DOHH2 (cell line): ENCODE measurements around the gene LGR5.

Experiments used
- H3F3A ChIP-seq: fragments of 200-600 bp; sonication (generic), shearing (Covaris generic); 2 replicates; pipeline ENCODE4 v1.6.0; 2016; ENCODE audit warnings: antibody characterized with exemption, mild to moderate bottlenecking; ENCODE audit not compliant: control insufficient read depth, insufficient read depth
- H3K27ac ChIP-seq: fragments of 200-600 bp; sonication (generic); 2 replicates; pipeline ENCODE4 v1.5.1; 2014; ENCODE audit warnings: low read depth, mild to moderate bottlenecking, low read length, moderate library complexity
- H3K27me3 ChIP-seq: fragments of 200-600 bp; sonication (generic); 2 replicates; pipeline ENCODE4 v1.6.1; 2014; ENCODE audit warnings: mild to moderate bottlenecking, low read length, mixed read lengths; ENCODE audit not compliant: control insufficient read depth
- H3K36me3 ChIP-seq: fragments of 200-600 bp; sonication (generic); 2 replicates; pipeline ENCODE4 v1.6.1; 2014; ENCODE audit warnings: mild to moderate bottlenecking, low read length, moderate library complexity, mixed read lengths; ENCODE audit not compliant: control insufficient read depth
- H3K4me1 ChIP-seq: fragments of 200-600 bp; sonication (generic); 2 replicates; pipeline ENCODE4 v1.6.1; 2014; ENCODE audit warnings: mild to moderate bottlenecking, low read length, mixed read lengths; ENCODE audit not compliant: control insufficient read depth
- H3K4me2 ChIP-seq: fragments of 200-600 bp; sonication (generic); 2 replicates; pipeline ENCODE4 v1.6.0; 2014; ENCODE audit warnings: mild to moderate bottlenecking, low read length, moderate library complexity
- H3K4me3 ChIP-seq: fragments of 200-600 bp; sonication (generic); 2 replicates; pipeline ENCODE4 v1.5.1; 2014; ENCODE audit warnings: mild to moderate bottlenecking, low read length, mixed read lengths
- H3K79me2 ChIP-seq: fragments of 200-600 bp; sonication (generic); 2 replicates; pipeline ENCODE4 v1.6.1; 2014; ENCODE audit warnings: mild to moderate bottlenecking, low read length, mixed read lengths; ENCODE audit not compliant: control insufficient read depth
- H3K9me2 ChIP-seq: fragments of 200-600 bp; sonication (generic); replicated peaks from 2 replicates; pipeline ENCODE4 v1.6.1; 2014; ENCODE audit warnings: mild to moderate bottlenecking, low read length, mixed read lengths; ENCODE audit not compliant: control insufficient read depth
- H3K9me3 ChIP-seq: fragments of 200-600 bp; sonication (generic); 2 replicates; pipeline ENCODE4 v1.6.1; 2014; ENCODE audit warnings: antibody characterized with exemption, low read length, mixed read lengths; ENCODE audit not compliant: control insufficient read depth, insufficient read depth
- H4K20me1 ChIP-seq: fragments of 200-600 bp; sonication (generic); 2 replicates; pipeline ENCODE4 v1.6.0; 2014; ENCODE audit warnings: low read depth, mild to moderate bottlenecking, antibody characterized with exemption, low read length, moderate library complexity; ENCODE audit not compliant: control insufficient read depth, insufficient read depth
- CTCF ChIP-seq: fragments of 200-600 bp; sonication (generic); IDR thresholded peaks from one replicate; pipeline ENCODE4 v1.5.1; 2014; ENCODE audit warnings: antibody characterized with exemption, mild to moderate bottlenecking, low read depth, low read length; ENCODE audit not compliant: poor library complexity, severe bottlenecking
- EZH2phosphoT487 ChIP-seq: fragments of 200-600 bp; sonication (generic); IDR thresholded peaks from 2 replicates; pipeline ENCODE4 v1.6.1; 2017; ENCODE audit warnings: borderline replicate concordance, mild to moderate bottlenecking, antibody characterized with exemption, low read length, moderate library complexity, mixed read lengths

LGR5 gene

GRCh38 chr12:71445071-71445470, 5.5 kb downstream of the LGR5 start:
- Histone ChIP-seq H3F3A (no peaks in the 10 kb centered on the region), H3K9me2 (no peaks in the 10 kb centered on the region), H4K20me1 (no peaks in the 10 kb centered on the region), H3K79me2 (no peaks in the 10 kb centered on the region), H3K4me2 (no peak overlapping the region), H3K27ac (no peak overlapping the region), H3K4me1 (no peaks in the 10 kb centered on the region), H3K27me3 (peaks cover 13% of the 10 kb centered on the region), H3K36me3 (no peaks in the 10 kb centered on the region), H3K4me3 (no peak overlapping the region), H3K9me3 (peaks cover 6% of the 10 kb centered on the region)
- TF ChIP-seq EZH2phosphoT487 = no peak
- TF ChIP-seq CTCF = no peak

DNA sequence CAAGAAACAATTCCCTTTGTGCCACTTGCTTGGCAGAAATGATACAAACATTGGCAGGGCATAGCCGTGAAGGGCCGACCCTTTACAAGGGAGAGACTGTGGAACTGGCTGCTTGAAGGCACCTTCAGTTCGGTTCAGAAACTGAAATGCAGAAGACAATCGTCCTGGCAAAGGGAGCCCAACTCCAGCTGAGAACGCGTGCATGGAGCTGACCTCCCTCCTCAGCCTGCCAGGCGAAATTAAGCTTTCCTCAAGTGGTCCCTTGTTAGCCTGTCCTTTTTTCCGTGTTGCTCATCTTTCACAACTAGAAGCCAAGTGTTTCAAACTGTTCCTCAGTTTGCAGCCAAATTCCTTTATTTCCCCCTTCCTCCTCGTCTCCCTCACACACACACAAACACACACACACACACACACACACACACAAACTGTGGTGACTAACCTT, 8.1 kb downstream of the LGR5 start:
- H3K27me3 ChIP-seq = peaks cover 7% of the 10 kb centered on the region
- no peak overlapping the region for H3K4me2 ChIP-seq
- no peaks in the 10 kb centered on the region for H3K9me2 ChIP-seq
- no peak overlapping the region for H3K27ac ChIP-seq
- H4K20me1 ChIP-seq = no peaks in the 10 kb centered on the region
- no peaks in the 10 kb centered on the region for H3K9me3 ChIP-seq
- no peak overlapping the region for H3K4me3 ChIP-seq
- H3F3A ChIP-seq = no peaks in the 10 kb centered on the region
- H3K36me3 ChIP-seq = no peaks in the 10 kb centered on the region
- H3K79me2 ChIP-seq = no peaks in the 10 kb centered on the region
- TF ChIP-seq EZH2phosphoT487 (no peak), CTCF (no peak)
- no peaks in the 10 kb centered on the region for H3K4me1 ChIP-seq

- no peaks in the 10 kb centered on the region for H3K79me2 ChIP-seq
- no peaks in the 10 kb centered on the region for H3K4me1 ChIP-seq
- no peaks in the 10 kb centered on the region for H3K9me3 ChIP-seq
- H3K4me2 ChIP-seq = no peak overlapping the region
- no peaks in the 10 kb centered on the region for H3K36me3 ChIP-seq
- peaks cover 7% of the 10 kb centered on the region for H3K27me3 ChIP-seq
- no peaks in the 10 kb centered on the region for H3F3A ChIP-seq
- TF ChIP-seq CTCF (no peak), EZH2phosphoT487 (no peak)
- no peak overlapping the region for H3K4me3 ChIP-seq
- H3K9me2 ChIP-seq = no peaks in the 10 kb centered on the region
- no peaks in the 10 kb centered on the region for H4K20me1 ChIP-seq
- no peak overlapping the region for H3K27ac ChIP-seq
Measured at GRCh38 chr12:71448150-71448581, 8.6 kb downstream of the LGR5 start.
